SW480 (cell line): ENCODE measurements around the gene EDDM3A.
"Not testable (repeated sequence)": the region's sequence is repeated elsewhere in the genome, so short reads cannot be mapped to it uniquely, and the experiment has no call there.

Source experiments
- DNase-seq: peaks from one replicate; pipeline ENCODE4 v3.0.0-alpha.2; 2016; ENCODE audit warnings: low spot score

Gene EDDM3A, protein sequence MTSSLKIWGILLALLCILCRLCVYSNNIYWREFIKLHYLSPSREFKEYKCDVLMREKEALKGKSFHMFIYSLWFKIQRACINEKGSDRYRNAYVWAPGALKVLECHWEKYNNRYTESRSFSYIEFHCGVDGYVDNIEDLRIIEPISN

GRCh38 chr14:20745571-20746358 lies at the start of gene EDDM3A:
TSS of gene EDDM3A (plus strand) at chr14:20745887. CDS start at chr14:20747581, 1,694 bp downstream.
- no peak for DNase-seq

GRCh38 chr14:20696764-20697163 lies 48.9 kb upstream of the EDDM3A start:
- no peak for DNase-seq

GRCh38 chr14:20697273-20698017 lies 48.2 kb upstream of the EDDM3A start:
- DNase-seq = peak; percentile 62

GRCh38 chr14:20698018-20698329 lies 47.7 kb upstream of the EDDM3A start:
- no peak for DNase-seq

DNA sequence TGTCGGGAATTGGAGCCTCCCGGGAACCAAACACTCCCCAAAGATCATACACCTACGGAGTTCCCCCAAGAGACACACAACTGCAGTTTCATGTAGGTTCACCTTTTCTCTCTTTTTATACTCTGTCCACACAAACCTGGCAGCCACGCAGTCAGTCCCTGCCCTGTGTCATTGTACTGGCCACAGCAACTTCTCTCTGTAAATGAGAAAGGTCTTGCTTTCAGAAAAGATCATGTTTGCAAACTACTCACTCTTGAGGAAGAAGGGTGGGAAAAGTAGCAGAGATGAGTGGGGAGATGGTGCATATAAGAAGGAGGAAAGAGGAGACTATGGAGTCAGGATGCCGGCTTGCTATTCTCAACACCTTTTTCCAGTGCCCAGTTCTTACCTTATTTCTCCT lies 46.8 kb upstream of the EDDM3A start:
- no peak for DNase-seq

DNA sequence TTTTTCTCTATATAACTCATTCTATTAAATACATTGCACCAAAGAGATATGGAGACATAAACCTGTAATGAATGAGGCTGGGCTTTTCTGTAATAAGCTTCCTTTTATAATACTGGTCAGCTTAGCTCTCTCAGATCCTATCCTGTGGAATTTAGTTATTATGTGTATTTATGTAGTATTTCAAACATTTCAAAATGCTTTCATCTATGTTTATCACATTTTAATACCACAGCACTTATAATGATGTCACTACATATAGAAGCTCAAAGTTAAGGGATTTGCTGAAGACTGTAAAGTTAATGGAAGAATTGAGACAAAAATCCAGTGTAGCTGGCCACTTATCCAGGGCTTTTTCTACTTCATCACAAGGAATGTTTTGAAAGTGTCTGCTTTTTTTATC lies 45.8 kb upstream of the EDDM3A start:
- DNase-seq = no peak

DNA sequence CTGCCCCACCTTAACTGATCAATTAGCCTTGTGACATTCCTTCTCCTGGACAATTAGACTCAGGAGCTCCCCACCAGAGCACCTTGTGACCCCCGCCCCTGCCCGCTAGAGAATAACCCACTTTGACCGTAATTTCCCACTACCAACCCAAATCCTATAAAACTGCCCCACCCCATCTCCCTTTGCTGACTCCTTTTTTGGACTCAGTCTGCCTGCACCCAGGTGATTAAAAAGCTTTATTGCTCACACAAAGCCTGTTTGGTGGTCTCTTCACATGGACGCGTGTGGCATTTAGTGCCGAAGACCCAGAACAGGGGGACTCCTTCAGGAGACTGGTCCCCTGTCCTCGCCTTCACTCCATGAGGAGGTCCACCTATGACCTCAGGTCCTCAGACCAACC lies 44.7 kb upstream of the EDDM3A start:
- not testable (repeated sequence) for DNase-seq

DNA sequence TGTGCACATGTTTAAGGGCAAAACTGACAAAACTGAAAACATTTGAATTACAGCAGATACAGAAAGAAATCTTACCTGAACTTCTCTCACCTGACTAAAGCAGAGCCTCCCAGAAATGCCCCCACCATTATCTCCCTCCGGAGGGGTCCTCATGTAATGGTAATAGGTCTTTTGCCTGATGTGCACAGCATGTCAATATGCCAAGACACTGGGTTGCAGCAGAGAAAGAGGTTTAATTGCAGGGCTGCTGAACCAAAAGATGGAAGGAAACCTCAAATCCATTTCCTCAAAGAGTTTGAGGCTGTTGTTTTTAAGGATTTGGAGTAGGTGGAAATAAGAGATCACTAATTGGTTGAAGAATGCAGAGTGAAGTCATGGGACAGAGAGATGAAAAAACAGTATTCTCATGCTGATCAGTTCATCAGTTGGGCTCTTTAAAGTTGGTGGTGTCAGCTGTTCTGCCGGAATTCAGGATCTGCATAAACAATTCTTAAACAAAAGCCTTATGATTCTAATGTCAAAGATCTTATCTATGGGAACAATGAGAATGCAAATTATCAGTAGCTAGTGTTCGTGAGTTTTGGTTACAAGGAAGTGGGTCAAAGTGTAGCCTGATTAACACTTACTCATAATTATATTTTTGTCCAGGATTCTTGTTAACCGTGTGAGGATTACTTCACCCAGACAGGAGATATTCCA lies 38.9 kb upstream of the EDDM3A start:
- DNase-seq = no peak

- no peak for DNase-seq
Measured at GRCh38 chr14:20707622-20708021, 38.1 kb upstream of the EDDM3A start.

DNA sequence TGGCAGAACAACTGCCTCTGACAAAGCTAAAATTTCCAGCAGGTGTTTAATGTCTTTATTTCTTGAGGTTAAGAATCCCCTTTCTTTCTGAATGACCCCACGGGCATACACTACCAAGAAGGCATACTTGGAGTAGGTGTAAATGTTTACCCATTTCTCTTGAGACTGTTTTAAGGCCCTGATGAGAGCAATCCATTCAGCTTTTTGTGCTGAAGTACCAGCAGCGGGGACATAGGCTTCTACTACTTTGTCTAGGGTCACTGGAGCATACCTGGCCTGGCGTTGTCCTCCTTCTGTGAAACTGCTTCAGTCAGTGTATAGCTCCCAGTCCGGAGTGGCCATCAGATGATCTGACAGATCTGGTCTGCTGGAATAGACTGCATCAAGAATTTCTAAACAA lies 34.4 kb upstream of the EDDM3A start:
- DNase-seq = no peak

GRCh38 chr14:20711685-20712084 lies 34.0 kb upstream of the EDDM3A start:
- DNase-seq = no peak

GRCh38 chr14:20712904-20713303 lies 32.8 kb upstream of the EDDM3A start:
- no peak for DNase-seq

GRCh38 chr14:20714593-20715250 lies 31.0 kb upstream of the EDDM3A start:
- no peak for DNase-seq

DNA sequence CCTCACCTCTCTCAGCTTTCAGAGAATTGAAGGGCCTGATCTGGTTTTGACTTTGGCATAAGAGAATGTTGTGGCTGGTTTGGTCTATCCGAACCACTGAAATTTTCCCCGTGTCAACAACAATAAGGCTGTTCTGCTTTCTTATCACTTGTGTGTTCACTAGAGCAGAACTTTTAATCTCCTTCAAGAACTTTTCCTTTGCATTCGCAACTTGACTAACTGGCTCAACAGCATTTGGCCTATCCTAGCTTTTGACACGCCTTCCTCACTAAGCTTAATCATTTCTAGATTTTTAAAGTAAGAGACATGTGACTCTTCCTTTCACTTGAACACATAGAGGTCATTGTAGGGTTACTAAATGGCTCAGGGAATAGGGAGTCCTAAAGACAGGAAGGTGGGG lies 25.9 kb upstream of the EDDM3A start:
- no peak for DNase-seq

DNA sequence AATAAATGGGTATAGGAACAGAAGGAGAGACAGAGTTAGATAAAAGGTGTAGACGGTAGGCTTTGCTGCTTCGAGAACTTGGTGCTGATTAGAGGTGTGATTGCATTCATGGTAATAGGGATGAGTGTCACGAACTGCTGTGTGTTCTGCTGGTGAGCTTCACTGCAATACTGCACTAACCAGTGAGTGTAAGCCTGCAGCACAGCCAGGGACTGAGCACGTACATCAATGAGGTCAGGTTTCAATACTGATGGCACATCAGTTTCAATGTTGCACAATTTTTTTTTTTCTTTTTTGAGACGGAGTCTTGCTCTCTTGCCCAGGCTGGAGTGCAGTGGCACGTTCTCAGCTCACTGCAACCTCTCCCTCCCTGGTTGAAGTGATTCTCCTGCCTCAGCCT lies 24.9 kb upstream of the EDDM3A start:
- no peak for DNase-seq

DNA sequence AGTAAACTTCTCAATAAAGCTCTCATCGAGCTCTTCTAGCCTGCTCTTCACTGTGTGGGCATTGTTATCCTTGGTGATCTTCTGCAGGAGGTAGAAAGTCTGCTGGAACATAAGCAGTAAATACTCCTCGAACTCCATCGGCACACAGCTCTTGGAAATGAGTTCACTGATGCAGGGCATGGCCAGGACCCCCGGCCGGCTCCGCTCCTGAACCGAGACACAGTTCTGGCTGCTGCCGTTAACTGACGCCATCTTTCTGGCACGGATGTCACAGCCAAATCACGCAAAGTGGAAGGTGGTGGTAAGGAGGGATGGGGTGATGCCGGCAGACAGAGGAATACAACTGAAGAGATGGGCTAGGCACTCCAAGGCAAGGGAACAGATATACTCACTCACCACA lies 23.7 kb upstream of the EDDM3A start:
- DNase-seq = no peak

DNA sequence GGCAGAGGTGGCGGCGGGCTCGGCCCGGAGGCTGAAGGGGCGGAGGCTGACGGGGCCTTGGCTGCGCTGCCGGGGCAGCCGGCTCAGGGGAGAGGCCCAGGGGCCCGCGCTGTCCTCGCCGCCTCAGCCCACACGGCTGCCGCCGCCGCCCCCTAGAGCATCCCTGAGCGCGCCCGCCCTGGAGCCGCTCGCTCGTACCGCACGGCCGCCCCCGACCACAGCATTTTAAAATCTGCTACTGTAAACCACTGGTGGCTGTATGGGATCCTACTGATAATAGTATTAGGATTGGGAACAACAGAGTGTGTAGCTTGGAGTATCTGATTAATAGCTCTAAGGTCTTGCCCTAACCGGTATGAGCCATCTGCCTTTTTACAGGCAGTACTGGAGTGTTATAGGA lies 22.2 kb upstream of the EDDM3A start:
- DNase-seq = no peak

DNA sequence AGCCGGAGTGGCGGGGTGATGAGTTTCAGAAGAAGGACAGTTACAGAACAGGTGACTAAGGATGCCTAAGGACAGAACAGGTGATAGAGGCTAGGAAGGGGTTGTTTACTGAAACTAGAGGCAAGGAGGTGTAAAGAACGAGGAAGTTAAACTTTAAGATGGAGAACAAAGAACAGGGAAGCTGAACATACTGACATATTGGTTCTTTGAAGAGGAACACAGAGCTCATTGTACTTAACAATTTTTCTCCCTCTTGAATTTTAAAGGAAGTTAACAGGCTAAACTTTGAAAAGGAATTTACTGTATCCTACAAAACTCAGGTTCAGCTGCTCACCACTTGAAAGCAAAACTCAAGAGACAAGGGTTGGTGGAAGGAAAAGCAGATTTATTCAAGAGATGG lies 19.6 kb upstream of the EDDM3A start:
- DNase-seq = not testable (repeated sequence)

- DNase-seq = no peak
Measured at GRCh38 chr14:20726531-20726930, 19.2 kb upstream of the EDDM3A start.

DNA sequence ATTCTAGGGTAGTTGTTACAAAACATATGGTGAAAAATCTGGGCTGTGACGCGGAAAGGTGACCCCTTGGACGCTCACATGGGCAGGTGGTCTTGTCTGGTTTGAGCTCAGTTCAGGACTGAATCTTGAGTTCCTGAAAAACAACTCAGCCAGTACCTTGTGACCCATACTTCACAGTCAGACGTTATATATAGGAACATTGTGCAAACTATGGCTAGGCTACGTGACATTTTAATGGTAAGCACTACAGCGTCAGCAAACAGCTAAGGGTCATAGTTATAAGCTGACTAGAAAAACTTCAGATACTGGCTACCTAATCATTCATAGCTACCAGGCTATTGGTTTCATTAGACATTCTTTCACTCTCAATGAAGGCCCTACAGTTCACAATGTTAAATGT lies 14.8 kb upstream of the EDDM3A start:
- DNase-seq = no peak

GRCh38 chr14:20732477-20732876 lies 13.2 kb upstream of the EDDM3A start:
- DNase-seq = no peak

DNA sequence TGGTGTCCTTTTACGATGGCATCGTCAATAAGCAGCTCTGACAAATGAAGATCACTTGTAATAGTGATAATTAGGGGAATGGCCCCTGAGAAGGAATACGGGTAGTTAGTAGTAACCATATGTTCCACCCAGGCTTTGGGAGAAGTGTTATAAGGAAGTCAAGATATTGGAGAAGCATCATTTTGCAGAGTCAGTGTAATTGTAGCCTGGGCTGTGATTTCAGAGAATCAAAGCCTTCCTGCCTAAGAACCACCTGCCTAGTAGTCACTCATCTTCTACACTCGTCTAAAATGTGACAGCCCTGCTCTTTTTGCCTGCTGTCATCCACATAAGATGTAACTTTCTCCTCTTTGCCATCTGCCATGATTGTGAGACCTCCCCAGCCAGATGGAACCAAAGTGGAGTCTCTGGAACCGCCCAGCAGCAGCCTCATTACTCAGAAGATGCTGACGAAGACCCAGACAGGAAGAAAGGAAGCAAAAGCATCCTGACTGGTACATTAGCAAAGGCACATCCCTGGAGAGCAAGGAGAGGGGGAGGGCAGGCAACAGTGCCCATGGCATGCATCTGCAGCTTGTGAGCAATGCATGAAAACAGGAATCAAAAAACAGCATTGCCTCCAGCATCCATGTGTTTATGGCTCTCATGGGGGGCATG lies 12.6 kb upstream of the EDDM3A start:
- no peak for DNase-seq
